ENCODE measurements around the gene DPEP1.
"Not testable (repeated sequence)": the region's sequence is repeated elsewhere in the genome, so short reads cannot be mapped to it uniquely, and the experiment has no call there.

The DPEP1 gene

GRCh38 chr16:89645122-89645521 lies 31.7 kb downstream of the DPEP1 start:
- DNase-seq = no peak

GRCh38 chr16:89646270-89646669 lies 32.8 kb downstream of the DPEP1 start:
- DNase-seq = no peak

- DNase-seq = no peak
Measured at GRCh38 chr16:89646906-89647305, 33.5 kb downstream of the DPEP1 start.

- no peak for DNase-seq
Measured at GRCh38 chr16:89651584-89651983, 38.1 kb downstream of the DPEP1 start.

GRCh38 chr16:89653656-89654295 lies 40.3 kb downstream of the DPEP1 start:
- DNase-seq = no peak

DNA sequence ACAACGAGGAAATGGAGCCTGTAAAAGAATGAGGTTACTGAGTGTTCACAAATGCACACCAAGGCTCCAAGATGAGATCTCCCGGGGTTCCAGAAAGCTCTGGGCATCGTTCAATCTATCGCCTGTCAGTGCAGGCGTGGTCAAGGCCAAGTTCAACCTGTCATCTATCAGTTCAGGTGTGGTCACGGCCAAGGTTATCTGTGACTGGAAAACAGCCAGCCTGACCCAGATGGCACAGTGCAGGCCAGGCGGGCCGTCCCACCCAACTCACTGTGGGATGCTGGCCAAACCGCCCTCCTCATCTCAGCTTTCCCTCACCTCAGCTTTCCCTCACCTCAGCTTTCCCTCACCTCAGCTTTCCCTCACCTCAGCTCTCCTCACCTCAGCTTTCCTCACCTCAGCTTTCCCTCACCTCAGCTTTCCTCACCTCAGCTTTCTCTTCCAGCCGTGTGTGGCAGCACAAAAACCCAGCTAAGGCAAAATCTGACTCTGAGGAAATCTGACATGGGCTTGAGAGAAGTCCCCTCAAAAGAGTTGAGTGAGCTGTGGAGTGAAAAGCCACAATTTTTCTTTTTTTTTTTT lies 41.7 kb downstream of the DPEP1 start:
- no peak for DNase-seq

DNA sequence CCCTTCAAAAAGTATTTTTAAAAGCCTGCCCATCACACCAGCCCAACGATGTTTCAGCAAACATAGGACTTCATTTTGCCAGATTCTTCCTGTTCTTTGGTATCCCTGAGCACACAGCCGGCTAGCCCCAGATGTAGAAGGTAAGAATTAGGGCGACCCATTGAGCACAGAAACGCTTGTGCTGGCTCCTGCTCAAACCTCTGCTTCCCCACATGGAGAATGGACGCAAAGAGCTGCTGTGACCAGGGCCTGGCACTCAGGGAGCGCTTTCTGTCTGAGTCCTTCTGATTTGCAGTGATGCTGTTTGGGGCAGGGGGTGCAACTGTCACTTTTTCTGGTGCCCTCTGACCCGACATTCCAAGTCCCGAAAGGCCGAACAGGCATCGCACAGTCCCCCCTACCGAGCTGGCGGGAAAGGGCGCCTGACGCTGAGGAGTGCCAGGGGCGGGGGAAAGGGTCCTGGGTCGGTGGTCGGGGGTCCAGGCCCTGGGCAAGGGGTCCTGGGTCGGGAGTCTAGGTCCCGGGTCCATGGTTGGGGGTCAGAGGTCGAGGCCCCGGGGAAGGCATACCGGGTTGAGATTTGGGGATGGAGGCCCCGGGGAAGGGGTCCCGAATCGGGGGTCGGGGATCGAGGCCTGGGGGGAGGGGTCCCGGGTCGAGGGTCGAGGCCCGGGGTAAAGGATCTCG lies 43.1 kb downstream of the DPEP1 start:
- no peak for DNase-seq

GRCh38 chr16:89657442-89658220 lies 44.2 kb downstream of the DPEP1 start, which contains the start of the genes CHMP1A and SPATA33:
CHMP1A (minus strand) TSS chr16:89657708; CDS start chr16:89657588, 120 bp downstream.
SPATA33 (plus strand) TSS chr16:89657836; CDS start chr16:89657912, 76 bp downstream.
- peak in 55 of 56 donors; percentile 30 to 93 (median 82) for DNase-seq

GRCh38 chr16:89658221-89658879 lies 44.9 kb downstream of the DPEP1 start:
- DNase-seq = peak in 3 of 56 donors; percentile 19 to 43 (median 33)

DNA sequence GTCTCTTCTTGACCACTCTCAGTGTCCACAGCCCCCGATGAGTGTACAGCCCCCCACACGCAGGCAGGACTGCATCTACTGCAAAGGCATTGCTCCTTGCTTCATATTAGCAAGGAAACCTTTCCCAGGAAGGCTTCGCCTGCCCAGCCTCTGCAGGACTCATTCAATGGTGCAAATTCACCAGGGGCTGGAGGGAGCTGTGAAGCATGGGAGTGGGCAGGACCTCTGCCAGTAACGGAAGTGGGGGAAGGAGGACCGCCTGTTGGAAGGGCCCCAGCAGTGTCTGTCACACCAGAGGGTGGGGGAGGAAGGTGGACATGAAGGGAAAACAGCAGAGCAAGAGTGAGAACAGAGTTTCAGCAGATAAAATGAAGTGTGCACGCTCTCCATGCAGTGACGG lies 46.7 kb downstream of the DPEP1 start:
- DNase-seq = no peak

DNA sequence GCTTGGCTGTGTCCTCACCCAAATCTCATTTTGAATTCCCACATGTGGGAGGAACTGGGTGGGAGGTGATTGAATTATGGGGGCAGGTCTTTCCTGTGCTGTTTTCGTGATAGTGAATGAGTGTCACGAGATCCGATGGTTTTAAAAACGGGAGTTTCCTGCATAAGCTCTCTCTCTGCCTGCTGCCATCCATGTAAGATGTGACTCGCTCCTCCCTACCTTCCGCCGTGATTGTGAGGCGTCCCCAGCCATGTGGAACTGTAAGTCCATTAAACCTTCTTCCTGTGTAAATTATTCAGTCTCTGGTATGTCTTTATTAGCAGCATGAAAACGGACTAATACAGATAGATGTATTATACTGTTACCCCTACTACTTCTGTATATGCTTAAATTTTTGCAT lies 47.8 kb downstream of the DPEP1 start:
- no peak for DNase-seq

- not testable (repeated sequence) for DNase-seq
Measured at GRCh38 chr16:89664238-89664637, 50.8 kb downstream of the DPEP1 start.

DNA sequence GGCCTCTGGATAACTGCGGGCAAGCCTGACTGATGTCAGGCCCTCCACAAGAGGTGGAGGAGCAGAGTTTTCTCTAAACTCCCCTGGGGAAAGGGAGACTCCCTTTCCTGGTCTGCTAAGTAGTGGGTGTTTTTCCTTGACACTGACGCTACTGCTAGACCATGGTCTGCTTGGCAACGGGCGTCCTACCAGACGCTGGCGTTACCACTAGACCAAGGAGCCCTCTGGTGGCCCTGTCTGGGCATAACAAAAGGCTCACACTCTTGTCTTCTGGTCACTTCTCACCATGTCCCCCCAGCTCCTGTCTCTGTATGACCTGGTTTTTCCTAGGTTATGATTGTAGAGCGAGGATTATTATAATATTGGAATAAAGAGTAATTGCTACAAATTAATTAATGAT lies 53.6 kb downstream of the DPEP1 start:
- peak in 5 of 56 donors; percentile 9 to 41 (median 23) for DNase-seq

DNA sequence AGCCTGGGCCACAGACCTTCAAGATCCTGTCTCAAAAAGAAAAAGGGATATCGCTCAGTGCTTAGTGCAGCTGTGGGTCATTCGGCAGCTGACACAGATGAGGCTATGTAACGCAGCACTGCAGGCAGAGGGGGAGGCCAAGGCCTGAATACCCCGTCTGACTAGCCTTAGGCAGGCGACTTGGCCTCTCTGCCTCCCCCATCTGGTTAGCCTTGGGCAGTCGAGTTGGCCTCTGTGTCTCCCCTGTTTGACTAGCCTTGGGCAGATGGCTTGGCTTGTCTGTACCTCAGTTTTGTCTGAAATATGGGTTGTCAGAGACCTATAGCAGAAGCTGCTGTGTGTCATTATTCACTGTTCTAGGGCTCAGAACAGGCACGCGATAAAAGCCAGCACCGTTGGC lies 54.2 kb downstream of the DPEP1 start:
- no peak for DNase-seq

DNA sequence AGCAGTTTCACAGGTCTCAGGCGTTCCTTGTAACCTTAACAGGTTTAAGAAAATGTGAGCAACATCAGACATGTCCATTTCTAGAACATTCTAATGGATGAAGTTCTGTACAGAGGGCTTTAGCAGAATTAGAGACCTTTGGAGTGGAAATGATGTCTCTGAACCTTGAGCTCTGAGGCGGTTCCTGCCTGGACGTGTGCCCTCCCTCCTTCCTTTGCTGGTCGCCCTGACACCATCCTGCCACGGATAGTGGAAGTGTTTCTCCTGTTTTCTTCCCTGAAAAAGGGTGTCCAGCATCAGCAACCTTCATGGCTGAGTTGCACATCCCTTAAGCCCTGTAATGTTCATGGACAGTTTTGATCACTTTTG lies 55.3 kb downstream of the DPEP1 start:
- DNase-seq = no peak

GRCh38 chr16:89669755-89670154 lies 56.3 kb downstream of the DPEP1 start:
- DNase-seq = no peak

- no peak for DNase-seq
Measured at GRCh38 chr16:89670496-89671431, 57.3 kb downstream of the DPEP1 start.

DNA sequence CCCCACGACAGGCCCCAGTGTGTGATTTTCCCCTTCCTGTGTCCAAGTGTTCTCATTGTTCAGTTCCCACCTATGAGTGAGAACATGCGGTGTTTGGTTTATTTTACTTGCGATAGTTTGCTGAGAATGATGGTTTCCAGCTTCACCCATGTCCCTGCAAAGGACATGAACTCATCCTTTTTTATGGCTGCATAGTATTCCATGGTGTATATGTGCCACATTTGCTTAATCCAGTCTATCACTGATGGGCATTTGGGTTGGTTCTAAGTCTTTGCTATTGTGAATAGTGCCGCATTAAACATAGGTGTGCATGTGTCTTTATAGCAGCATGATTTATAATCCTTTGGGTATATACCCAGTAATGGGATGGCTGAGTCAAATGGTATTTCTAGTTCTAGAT lies 58.1 kb downstream of the DPEP1 start:
- DNase-seq = not testable (repeated sequence)

DNA sequence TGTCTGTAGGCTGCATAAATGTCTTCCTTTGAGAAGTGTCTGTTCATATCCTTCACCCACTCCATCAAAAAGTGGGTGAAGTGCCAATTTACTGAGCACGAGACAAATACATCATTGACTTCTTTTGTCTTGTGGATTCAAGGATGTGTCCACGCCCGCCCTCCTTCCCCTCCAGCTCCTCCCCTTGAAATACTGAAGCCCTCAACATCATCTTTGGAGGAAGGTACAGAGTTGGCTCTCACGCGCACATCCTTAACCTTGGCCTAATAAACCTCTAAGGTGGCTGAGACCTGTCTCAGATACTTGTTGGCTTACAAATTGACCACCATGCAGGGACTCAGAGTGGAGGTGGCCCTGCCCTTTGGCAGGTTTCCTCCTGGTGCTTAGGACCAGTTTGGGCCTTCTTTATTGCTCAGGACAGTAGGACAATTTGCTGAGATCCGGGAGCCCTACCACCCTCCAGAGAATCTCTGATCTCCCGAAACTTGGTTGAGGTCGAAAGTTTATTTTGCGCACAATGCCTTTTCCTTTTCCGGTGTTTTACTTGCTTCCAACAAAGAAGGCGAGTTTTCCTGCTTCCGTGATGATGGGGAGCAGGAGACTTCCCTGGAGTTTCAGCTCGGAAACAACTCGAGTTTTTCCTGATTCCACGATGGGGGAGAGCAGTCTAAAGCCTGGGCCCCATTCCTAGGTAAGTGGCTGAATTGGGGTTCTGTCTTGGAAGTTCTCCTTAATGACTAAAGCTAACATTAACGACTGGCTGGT lies 58.9 kb downstream of the DPEP1 start:
- no peak for DNase-seq

Measured in nucleus accumbens (tissue), 56 donors.